Testis (tissue), 2 donors: Measurements from ENCODE around the gene TENT4B.

Source experiments
- CTCF ChIP-seq, 3 experiments: fragments of 450-650 bp in 2 of 3; fragments of 200-600 bp in 1 of 3; sonication (generic) in 1 of 3; IDR thresholded peaks; one replicate each; pipeline ENCODE4 v1.5.1; 2016 to 2019; ENCODE audit warnings: antibody characterized with exemption in 3 of 3, mild to moderate bottlenecking in 2 of 3, moderate library complexity in 1 of 3
- POLR2A ChIP-seq: fragments of 450-650 bp; IDR thresholded peaks from one replicate; pipeline ENCODE4 v1.6.1; 2017; ENCODE audit warnings: antibody characterized with exemption, mild to moderate bottlenecking, moderate library complexity

GRCh38 chr16:50185005-50185505 is 31.9 kb downstream of the TENT4B start:
- TF ChIP-seq CTCF (IDR thresholded peaks at IDR 0.05) (no peak), POLR2A (no peak)
